Activated CD4-positive, alpha-beta T cell treated with anti-CD3 and anti-CD28 coated beads, Interleukin-2, amount 50 U/mL, for 1 hour (primary cell): Measurements from ENCODE around the gene AGFG1.
A peak's percentile ranks its signal among the peaks of the same experiment; 100 is the strongest.

Experiments used
- DNase-seq: peaks from one replicate; pipeline ENCODE4 v3.0.0-alpha.2; 2020

Gene AGFG1

GRCh38 chr2:227471924-227472264 is at the start of gene AGFG1:
Gene AGFG1 (plus strand): TSS chr2:227472156. CDS start chr2:227472422, 266 bp downstream.
- peak; percentile 85 for DNase-seq

- DNase-seq = no peak
Measured at GRCh38 chr2:227423656-227424499, 48.1 kb upstream of the AGFG1 start.

GRCh38 chr2:227428731-227429285 is 43.1 kb upstream of the AGFG1 start:
- no peak for DNase-seq

- DNase-seq = no peak
Measured at GRCh38 chr2:227430639-227431038, 41.3 kb upstream of the AGFG1 start.

DNA sequence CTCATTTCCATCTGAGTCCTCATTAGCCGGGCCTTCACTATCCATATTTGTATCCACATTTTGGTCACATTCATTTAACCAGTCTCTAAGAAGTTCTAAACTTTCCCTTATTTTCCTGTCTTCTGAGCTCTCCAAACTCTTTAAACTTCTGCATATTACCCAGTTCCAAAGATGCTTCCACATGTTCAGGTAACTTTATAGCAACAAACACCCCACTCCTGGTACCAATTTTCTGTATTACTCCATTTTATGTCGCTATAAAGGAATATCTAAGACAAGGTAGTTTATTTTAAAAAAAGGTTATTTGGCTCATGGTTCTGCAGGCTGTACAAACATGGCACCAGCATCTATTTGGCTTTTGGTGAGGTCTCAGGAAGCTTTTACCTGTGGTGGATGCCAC is 38.8 kb upstream of the AGFG1 start:
- no peak for DNase-seq

DNA sequence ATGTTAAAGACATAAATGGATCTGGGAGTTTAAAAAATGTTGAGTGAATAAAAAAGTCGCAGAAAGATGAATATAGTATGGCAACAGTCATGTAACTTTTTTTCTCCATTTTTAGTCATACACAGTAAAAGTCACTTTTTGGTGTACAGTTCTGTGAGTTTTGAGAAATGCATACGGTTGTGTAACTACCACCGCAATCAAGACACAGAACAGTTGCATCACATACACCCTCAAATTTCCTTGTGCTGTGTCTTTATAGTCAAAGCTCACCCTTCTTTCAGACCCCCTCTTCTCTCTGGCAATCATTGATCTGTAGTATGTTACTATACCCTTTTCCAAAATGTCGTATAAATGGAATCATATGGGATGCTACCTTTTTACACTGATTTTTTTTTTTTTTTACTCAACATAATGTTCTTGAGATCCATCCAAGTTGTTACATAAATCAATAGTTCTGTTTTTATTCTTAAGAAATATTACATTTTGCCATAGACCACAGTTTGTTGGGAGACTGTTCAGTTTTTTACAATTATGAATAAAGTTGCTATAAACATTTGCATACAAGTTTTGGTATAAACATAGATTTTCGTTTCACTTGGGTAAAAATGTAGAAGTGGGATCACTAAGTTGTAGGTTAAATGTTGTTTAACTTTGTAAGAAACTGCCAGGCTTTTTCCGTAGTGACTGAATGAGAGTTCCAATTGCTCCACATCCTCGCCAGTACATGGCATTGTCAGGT is 35.4 kb upstream of the AGFG1 start:
- no peak for DNase-seq

- no peak for DNase-seq
Measured at GRCh38 chr2:227439214-227439613, 32.7 kb upstream of the AGFG1 start.

- DNase-seq = no peak
Measured at GRCh38 chr2:227442639-227443038, 29.3 kb upstream of the AGFG1 start.

DNA sequence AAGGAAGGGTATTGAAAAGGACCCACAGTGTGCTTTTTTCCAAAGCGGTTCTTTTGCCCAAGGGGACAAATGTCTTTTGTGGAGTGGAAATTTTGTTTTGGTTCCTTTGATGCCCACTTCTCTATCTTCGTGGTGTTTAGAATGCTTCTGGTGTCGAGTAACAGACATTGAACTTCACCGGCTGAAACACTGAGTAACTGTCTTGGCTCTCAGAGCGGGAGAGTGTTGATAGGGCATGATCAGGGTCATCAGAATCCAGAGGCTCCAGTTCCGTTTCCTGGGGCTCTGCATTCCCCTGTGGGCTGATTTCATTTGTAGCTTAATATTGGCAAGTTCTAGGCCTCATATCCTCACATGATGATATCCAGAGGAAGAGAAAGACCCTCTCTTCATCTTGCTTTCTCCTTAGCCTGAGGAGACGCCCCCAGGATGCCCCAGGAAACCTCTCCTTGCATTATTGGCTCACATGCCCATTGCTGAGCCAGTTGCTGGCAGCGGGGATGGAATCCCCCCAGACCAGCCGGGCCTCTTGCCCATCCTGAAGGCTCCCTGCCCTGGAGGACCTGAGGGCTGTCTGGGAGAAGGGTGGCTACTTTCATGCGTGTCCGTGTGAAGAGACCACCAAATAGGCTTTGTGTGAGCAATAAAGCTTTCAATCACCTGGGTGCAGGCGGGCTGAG is 27.9 kb upstream of the AGFG1 start:
- DNase-seq = no peak

DNA sequence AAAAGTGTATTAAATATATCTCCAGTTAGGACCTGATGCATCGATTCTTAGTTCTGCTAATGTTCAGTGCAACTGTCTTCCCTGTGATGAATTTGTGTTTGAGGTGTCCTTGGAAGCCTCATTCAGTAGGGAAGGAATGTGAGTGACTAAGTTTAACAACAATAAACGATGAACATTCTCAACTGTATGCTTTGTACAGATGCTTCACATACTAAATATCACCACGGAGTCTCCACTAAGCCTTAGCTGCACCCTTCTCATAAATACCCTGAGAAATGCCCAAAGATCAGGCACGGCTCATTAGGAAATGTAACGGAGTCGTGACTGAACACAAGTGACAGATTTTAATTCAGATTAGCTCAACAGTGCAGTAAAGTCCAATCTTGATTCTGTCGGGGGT is 24.4 kb upstream of the AGFG1 start:
- no peak for DNase-seq

DNA sequence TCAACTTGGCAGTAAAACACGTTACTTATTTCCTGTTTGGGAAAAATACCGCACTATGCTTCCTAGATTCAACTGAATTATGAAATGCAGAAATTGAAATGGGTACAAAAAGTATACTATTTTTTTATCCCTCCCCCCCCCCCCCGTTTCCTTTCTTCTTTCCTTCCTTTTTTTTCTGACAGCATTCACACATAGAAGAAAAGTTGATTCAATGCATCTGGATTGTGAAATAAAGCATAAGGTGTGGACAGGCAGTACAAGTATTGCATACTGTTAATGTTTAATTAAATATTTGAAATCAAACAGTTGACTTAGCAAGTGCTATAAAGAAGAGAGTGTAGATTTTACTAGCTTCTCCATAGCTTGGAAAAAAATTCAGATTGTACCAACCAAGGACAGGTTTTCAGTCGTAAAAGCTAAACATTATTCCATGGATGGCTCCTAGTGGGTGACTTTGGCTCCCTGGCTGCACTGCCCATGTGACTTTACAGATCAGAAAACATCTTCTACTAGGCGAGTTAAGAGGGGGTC is 21.6 kb upstream of the AGFG1 start:
- no peak for DNase-seq

DNA sequence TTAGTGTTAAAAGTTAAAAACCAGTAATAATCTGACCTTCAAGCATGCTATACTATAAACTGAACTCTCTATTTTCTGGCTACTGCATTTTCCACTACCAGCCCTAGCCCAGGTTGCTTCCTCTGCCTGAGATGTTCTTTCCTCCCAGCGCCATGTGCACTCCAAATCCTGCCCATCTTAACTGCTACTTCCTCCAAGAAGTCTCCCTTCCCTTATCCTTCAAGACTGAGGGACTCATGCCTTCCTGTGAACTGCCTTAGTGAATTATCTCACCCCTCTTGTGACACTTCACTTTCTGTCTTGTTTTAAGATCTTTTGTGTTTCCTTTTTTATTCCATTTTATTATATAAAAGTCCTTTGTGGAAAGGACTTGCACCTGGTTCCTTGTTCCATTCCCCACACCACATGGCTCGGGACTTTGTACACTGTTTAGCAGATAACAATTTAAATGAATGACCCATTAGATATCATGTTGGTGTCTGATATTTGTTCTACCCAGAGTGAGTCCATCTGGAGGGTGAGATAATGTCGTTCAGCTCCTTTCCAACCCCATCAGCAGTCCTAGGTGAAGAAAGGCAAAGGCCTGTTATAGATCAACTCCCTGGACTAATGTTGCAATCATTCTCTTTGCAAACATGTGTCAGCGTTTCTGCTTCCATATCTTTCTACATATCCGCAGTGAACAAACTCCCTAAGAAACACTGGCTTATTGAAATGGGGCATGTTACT is 20.9 kb upstream of the AGFG1 start:
- DNase-seq = no peak

DNA sequence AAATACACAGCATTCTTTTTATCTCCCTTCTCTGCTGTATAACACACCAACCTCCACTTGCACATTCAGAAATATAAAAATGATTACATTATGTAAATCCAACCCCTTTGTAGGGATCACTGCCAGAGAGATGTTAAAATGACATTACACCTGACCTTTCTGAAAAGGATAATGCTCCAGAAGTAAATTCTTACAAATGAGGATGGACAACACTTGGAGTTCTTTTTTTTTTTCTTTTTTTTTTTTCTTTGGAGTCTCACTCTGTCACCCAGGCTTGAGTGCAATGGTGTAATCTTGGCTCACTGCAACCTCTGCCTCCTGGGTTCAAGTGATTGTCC is 20.3 kb upstream of the AGFG1 start:
- DNase-seq = no peak

GRCh38 chr2:227453810-227454209 is 18.1 kb upstream of the AGFG1 start:
- no peak for DNase-seq

GRCh38 chr2:227454323-227454860 is 17.6 kb upstream of the AGFG1 start:
- DNase-seq = no peak

GRCh38 chr2:227455200-227455599 is 16.8 kb upstream of the AGFG1 start:
- DNase-seq = no peak

GRCh38 chr2:227456102-227456501 is 15.9 kb upstream of the AGFG1 start:
- no peak for DNase-seq

- DNase-seq = no peak
Measured at GRCh38 chr2:227456772-227457171, 15.2 kb upstream of the AGFG1 start.

- peak; percentile 44 for DNase-seq
Measured at GRCh38 chr2:227460070-227460485, 11.9 kb upstream of the AGFG1 start.

- DNase-seq = no peak
Measured at GRCh38 chr2:227460833-227461232, 11.1 kb upstream of the AGFG1 start.

DNA sequence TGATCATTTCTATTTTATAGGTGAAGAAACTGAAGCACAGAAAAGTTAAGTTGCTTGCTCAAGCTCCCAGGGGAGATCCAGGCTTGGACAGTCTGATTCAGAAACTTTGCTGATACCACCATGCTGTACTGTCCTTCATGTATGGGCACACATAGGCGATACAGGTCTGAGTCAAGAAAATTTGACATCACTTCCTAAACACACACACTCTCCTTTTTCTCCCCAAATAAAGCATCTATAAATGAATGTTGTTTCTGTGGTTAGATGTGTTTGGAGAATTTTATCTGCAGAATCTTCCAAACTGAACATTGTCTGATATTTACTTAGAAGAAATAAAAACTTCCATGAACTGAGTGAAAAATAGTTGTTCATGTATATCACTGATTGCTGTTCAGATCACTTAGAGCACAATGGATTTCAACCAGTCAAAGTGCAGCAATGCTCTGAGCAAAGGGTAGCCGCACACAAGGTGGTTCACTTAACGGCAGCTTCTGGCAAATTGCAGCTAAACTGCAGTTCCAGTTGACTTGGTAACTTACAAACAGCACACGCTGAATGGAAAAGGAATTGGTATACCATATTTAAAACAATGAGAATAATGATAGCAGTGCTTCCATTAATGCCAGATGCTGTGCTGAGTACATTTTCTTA is 10.0 kb upstream of the AGFG1 start:
- no peak for DNase-seq

DNA sequence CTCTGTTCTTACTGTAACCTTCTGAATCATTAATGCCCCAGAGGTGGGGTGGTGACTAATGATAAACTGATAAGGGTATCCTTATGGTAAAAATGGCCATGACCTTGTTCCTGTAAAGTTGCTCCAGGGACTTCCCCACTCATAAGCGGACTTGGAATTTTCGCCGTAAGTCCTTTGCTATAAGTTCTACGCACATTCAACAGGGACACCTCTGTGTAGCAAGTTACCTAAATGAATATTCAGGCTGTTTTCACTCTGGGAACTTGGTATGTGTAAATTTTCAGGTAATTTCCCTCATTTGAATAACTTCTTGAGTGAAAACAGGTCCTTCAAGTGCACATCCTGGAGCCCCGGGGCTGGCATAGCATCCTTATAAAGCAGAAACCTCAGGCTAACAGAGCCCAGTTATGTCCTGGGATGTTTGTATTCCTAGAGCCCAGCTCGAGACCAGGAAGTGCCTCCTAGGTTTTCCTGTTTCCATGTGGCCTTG is 9.4 kb upstream of the AGFG1 start:
- no peak for DNase-seq
